Measurements from ENCODE around the gene MRPL1.
"Not testable (repeated sequence)": the region's sequence is repeated elsewhere in the genome, so short reads cannot be mapped to it uniquely, and the experiment has no call there.

The MRPL1 gene

DNA sequence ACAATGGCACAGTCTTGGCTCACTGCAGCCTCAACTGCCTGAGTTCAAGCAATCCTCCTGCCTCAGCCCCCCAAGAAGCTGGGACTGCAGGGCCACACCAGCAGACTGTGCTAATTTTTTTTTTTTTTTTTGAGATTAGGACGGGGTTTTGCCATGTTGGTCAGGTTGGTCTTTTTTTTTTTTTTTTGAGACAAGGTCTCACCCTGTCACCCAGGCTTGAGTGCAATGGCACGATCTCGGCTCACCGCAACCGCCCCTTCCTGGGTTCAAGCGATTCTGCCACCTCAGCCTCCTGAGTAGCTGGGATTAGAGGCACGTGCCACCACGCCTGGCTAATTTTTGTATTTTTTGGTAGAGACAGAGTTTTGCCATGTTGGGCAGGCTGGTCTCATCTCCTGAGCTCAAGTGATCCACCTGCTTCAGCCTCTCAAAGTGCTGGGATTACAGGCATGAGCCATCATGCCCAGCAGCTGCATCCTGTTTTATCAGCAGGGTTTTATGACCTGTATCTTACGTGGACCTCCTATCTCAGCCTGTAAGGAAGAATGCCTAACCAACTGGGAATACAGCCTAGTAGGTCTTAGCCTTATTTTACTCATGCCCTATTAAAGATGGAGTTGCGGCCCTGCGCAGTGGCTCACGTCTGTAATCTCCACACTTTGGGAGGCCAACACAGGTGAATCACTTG lies 13.2 kb upstream of the MRPL1 start:
- no peak for DNase-seq (ENCODE audit: low read depth in 2 of 2)

DNA sequence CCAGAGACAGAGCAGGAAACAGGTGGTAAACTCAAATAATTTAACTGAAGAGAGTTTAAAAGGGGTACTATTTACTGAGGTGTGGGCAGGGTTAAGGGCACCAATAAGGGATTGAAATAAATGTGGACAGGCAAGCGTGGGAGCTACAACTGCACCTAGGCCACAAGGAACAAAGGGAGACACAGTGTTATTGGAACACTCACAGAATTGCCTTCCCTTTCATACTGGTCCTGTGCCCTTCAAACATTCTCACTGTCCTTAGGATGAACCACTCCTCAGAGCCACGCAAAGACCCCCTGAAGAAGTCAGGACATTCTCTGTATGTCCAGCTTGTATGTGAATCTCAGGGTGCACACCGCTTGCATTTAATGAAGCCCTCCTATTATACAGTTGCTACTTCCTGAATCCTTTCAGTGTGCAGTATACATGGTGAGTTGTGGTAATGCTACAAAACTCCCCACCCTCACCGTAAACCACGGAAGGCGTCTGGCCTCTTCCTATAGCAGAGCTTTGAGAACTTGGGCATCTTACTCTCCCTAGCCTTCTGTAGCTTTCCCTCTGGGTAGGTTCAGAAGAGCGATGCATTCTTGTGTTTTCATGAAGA lies 9.6 kb upstream of the MRPL1 start:
- peak; percentile 47 to 49 for DNase-seq (ENCODE audit: low read depth in 2 of 2)

- no peak for DNase-seq (ENCODE audit: low read depth in 2 of 2)
Measured at GRCh38 chr4:77854431-77855111, 8.1 kb upstream of the MRPL1 start.

GRCh38 chr4:77856152-77856551 lies 6.5 kb upstream of the MRPL1 start:
- no peak for DNase-seq (ENCODE audit: low read depth in 2 of 2)

- DNase-seq (ENCODE audit: low read depth in 2 of 2), result no peak
Measured at GRCh38 chr4:77859256-77859655, 3.4 kb upstream of the MRPL1 start.

- DNase-seq (ENCODE audit: low read depth in 2 of 2), result no peak
Measured at GRCh38 chr4:77861495-77861894, 1.1 kb upstream of the MRPL1 start.

GRCh38 chr4:77863341-77863740 lies 711 bp downstream of the MRPL1 start:
- not testable (repeated sequence) for DNase-seq (ENCODE audit: low read depth in 2 of 2)

GRCh38 chr4:77865259-77865658 lies 2.6 kb downstream of the MRPL1 start:
- DNase-seq (ENCODE audit: low read depth in 2 of 2), result no peak

- DNase-seq (ENCODE audit: low read depth in 2 of 2), result no peak
Measured at GRCh38 chr4:77872723-77873445, 10.3 kb downstream of the MRPL1 start.

DNA sequence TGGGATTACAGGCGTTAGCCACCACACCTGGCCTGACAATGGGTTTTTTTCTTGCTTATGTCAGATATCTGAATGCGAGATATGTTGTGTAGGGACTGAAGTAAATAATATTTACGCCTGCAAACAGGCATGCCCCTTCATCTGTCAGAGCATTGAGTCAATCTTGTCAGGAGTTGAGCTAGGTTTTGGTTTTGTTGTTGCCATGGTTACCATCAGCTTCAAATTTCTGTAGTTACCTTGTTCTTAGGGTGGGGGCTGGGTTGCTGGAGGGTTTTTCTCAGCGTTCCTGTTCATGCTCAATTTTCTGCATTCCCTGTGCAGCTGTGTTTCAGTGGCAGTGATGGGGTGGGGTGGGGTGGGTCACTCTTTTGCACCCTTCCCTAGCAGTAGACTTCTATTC lies 14.5 kb downstream of the MRPL1 start:
- no peak for DNase-seq (ENCODE audit: low read depth in 2 of 2)

GRCh38 chr4:77877771-77878565 lies 15.3 kb downstream of the MRPL1 start:
- no peak for DNase-seq (ENCODE audit: low read depth in 2 of 2)

DNA sequence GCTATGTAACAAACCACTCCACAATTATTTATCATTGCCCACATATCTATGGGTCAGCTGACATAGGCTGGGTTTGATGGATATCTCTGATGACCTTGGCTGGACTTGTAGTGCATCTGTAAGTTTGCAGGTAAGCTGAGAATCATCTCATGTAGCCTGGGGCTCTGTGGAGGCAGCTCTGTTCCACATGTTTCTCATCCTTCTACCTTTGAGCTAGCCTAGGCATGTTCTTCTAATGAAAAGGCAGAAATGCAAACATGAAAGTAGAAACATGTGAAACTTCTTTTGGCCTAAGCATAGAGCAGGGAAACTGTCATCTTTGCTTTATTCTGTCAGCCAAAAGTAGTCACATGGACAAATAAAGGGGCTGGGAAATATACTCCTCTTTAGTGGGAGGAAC lies 18.2 kb downstream of the MRPL1 start:
- no peak for DNase-seq (ENCODE audit: low read depth in 2 of 2)

GRCh38 chr4:77881460-77882295 lies 19.0 kb downstream of the MRPL1 start:
- no peak for DNase-seq (ENCODE audit: low read depth in 2 of 2)

DNA sequence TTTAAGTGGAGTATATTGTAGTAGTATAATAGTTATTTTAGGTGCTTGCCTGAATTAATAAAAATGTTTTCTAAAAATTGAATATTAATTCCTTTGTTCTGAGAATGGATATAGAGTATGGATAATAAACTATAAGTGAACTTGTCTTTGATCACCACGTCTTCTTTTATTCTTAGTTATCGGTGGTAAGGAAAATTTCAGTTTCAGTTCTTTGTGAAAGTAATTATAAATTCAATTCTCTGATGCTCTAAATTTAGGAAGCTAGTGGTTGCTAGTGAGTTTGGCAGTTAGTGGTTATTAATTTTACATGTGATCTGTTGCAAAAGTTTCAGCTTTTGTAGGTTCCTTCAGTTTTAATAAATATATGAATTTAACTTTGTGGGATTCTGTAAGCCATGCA lies 30.8 kb downstream of the MRPL1 start:
- no peak for DNase-seq (ENCODE audit: low read depth in 2 of 2)

- no peak for DNase-seq (ENCODE audit: low read depth in 2 of 2)
Measured at GRCh38 chr4:77899607-77900006, 37.0 kb downstream of the MRPL1 start.

- no peak for DNase-seq (ENCODE audit: low read depth in 2 of 2)
Measured at GRCh38 chr4:77903186-77903585, 40.6 kb downstream of the MRPL1 start.

DNA sequence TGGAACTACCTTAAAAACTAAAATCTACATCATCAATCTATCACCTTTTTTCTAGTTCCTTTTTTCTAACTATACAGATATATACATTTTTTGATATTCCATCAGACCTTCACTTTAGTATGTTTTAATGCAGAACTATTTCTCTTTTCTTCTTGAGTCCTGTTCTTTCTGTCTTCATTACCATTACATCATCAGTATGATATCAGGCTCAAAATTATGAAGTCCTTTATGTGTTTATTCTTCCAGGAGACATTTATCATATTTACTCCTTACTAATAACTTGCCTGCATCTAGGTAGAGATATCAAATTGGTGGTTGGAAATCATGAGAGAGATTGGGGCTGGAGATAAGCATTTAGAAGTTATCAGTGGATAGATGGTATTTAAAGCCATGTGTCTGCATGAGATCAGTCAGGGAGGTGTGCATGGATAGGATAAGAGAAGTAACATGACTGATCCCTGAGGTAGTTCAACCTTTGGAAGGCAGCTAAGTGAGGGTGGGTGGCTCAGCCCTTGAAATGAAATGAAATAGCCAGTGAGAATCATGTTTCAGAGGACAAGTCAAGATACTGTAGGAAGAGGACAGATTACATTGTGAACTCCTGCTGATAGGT lies 43.1 kb downstream of the MRPL1 start:
- no peak for DNase-seq (ENCODE audit: low read depth in 2 of 2)

DNA sequence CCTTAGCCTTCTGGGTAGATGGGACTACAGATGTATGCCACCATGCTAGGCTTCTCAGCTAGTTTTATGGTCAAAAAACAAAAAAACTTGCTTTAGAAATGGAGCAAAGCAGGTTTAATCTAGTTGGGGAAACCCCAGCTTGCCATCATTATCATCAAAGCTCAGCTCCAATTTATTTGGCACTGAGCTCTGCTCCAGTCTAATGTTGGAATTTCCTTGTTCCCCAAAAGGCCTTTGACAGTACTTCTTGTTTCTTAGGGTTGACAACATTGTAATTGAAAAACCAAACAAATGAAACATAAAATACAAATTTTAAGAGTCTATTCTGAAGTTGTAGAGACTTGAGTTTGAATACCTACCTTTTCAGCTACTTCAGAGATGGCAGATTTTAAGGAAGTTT lies 48.0 kb downstream of the MRPL1 start:
- DNase-seq (ENCODE audit: low read depth in 2 of 2), result no peak

GRCh38 chr4:77911091-77911490 lies 48.5 kb downstream of the MRPL1 start:
- no peak for DNase-seq (ENCODE audit: low read depth in 2 of 2)

GRCh38 chr4:77911842-77912450 lies 49.3 kb downstream of the MRPL1 start:
- no peak for DNase-seq (ENCODE audit: low read depth in 2 of 2)

Data from stimulated activated CD8-positive, alpha-beta memory T cell treated with anti-CD3 and anti-CD28 coated beads, Interleukin-15, amount 100 ng/mL, for 48 hours (primary cell).